Sigmoid colon (tissue), 4 donors: Measurements from ENCODE around the gene ADAM30.

Source experiments
- EP300 ChIP-seq, 4 donors: sonication (generic); formaldehyde crosslinking; IDR thresholded peaks; one replicate each; pipeline ENCODE4 v1.6.1; 2017; ENCODE audit warnings: antibody characterized with exemption in 4 of 4
- POLR2A ChIP-seq, 2 donors: fragments of 450-650 bp; IDR thresholded peaks; one replicate each; pipeline ENCODE4 v1.6.1; 2016; ENCODE audit warnings: antibody characterized with exemption in 2 of 2, mild to moderate bottlenecking in 2 of 2, moderate library complexity in 2 of 2
- POLR2AphosphoS5 ChIP-seq, 4 donors: sonication (generic); formaldehyde crosslinking; IDR thresholded peaks; one replicate each; pipeline ENCODE4 v1.6.1; 2017; ENCODE audit warnings: antibody characterized with exemption in 4 of 4

- no peak for TF ChIP-seq EP300 (IDR thresholded peaks at IDR 0.05)
- TF ChIP-seq POLR2AphosphoS5 (IDR thresholded peaks at IDR 0.05), result no peak
- no peak for TF ChIP-seq POLR2A (IDR thresholded peaks at IDR 0.05)
These were observed 11.6 kb downstream of the ADAM30 start for GRCh38 chr1:119884711-119885110.
